GM12874 (cell line): ENCODE results near the gene KLC1.

ENCODE experiments used
- TF ChIP-seq, protein P1 (sequence below): IDR thresholded peaks from 2 replicates; pipeline ENCODE4 v1.5.1; 2011; ENCODE audit warnings: low read depth, mild to moderate bottlenecking, control low read depth, low read length, moderate library complexity; ENCODE audit not compliant: insufficient read depth

KLC1 gene

DNA sequence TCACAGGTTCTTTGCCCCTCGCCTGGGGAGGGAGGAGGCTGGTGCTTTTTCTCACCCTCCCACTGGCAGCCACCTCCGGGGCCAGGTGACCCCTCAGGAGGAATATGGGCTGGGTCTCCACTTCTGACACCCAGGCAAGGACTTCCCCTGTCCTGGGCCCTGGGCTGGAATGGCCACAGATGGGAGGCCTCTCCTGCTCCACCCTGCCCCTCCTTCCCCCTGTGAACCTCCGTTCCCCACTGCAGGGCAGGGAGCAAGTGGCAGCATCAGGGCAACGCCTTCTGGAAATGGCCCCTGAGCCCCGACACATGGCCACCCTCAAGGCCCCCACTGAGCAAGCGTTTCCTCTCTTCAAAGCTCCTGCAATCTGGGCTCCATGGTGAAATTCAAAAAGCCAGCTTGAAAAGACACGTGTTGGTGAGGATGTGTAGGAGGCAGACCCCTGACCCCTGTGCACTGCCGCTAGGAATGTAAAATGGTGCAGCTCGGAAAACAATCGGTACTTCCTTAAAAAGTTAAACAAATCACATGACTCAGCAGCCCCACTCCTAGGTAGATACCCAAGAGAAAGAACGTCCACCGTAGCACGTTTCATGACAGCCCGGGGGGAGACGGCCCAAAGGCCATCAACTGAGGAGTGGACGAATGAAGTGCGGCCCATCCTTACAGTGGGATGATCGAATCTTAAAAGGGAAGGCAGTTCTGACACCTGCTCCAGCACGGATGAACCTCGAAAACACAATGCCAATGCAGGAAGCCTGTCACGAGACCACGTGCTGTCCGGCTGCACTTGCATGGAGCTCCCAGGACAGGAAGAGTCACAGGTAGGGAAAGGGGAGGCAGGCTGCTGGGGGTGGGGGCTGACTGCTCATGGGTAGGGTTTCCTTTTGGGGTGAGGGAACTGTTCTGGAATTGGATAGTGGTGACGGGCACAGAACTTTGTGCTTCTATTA lies 74.7 kb downstream of the KLC1 start:
- TF ChIP-seq, protein P1, sequence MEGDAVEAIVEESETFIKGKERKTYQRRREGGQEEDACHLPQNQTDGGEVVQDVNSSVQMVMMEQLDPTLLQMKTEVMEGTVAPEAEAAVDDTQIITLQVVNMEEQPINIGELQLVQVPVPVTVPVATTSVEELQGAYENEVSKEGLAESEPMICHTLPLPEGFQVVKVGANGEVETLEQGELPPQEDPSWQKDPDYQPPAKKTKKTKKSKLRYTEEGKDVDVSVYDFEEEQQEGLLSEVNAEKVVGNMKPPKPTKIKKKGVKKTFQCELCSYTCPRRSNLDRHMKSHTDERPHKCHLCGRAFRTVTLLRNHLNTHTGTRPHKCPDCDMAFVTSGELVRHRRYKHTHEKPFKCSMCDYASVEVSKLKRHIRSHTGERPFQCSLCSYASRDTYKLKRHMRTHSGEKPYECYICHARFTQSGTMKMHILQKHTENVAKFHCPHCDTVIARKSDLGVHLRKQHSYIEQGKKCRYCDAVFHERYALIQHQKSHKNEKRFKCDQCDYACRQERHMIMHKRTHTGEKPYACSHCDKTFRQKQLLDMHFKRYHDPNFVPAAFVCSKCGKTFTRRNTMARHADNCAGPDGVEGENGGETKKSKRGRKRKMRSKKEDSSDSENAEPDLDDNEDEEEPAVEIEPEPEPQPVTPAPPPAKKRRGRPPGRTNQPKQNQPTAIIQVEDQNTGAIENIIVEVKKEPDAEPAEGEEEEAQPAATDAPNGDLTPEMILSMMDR = no peak

DNA sequence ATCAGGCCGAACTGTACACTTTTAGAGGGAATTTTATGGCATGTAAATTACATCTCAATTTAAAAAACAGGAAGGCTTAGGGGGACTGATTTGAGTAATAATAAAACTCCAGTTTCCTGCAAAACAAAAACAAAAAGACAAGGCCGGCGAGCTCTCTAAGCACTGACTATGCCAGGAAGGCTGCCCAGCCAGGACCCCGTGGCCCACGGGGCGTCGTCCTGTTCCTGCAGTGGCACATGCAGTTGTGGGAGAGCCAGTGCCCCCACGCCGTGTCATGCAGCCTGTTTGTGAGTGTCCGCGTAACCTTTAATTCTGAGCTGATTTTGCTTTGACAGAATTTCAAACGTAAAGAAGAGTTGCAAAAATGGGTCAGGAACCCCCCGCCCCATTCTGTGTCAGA lies 75.7 kb downstream of the KLC1 start:
- TF ChIP-seq, protein P1 = no peak

GRCh38 chr14:103705118-103705503 lies 76.1 kb downstream of the KLC1 start:
- TF ChIP-seq, protein P1 = no peak

DNA sequence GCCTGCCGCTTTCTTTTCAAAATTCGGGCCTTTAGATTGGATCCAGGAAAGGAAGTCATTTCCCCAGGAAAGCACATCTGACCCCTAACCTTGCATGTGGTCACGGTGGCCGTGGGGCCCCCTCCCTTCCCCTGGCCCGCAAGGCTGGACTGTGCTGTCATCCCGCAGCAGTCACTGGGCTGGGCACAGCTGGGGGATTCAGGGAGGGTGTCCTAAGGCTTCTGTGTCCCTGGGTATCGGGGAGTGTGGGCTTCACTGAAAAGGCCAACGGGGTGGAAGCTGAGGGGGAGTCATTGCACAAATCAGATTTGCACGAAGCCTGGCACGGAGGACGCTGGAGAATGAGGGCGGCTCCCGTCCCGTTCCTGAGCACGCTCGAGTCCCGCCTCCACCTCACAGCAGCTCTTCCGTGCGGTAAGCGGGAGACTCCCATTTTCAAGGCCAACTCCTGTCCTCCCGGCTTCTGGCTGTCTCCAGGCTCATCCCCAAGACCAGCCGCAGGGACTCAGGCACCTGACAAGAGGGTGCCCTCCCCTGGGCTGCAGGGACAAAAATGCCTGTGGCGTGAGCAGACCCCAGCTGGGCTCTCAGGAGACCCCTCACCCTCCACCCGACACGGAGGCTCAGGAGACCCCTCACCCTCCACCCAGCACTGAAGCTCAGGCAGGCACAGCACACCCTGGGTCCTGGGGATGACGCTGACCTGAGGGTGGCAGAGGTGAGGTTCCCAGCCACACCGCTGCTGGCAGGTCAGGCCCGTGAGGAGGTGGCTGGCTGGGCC lies 76.7 kb downstream of the KLC1 start:
- TF ChIP-seq, protein P1 = no peak

DNA sequence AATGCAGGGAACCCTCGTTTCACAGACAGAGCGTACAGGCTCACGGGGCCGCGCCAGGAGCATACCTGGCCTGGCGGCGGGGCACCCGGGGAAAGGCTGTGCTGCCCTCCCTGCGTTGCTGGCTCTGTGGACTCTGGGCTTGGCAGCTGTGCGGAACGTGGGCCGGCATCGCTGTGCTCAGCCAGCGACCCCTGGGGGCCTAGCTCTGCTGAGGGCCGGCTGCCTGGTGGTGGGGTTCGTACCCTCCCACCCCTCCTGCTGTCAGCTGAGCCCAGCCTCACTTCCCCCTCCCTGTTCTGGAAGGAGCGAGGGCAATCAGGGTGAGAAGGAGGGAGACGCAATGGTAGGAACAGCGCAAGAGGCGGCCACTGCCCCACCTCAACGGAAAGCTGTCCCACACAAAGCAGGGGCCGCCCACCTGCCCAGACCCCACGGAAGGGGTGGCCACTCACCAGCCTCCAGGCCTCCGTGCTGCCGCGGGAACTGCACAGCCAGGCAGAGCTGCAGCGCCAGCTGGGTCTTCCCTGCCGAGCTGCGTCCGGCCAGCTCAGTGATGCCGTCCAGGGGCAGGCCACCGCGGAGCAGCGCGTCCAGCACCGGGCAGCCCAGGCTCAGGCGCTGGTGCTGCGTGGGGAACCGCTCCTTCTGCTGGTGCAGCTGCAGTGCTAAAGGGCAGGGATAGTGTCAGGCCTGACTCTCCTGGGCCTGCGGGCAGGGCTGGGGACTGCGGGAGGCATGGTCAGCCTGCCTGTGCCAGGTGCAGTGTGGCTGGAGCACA lies 77.7 kb downstream of the KLC1 start:
- TF ChIP-seq, protein P1 = no peak

- TF ChIP-seq, protein P1 = no peak
These were observed 78.6 kb downstream of the KLC1 start for GRCh38 chr14:103707329-103708263.
